Loucy (cell line): Measurements from ENCODE around the gene SUFU.

Experiments
- H2AFZ ChIP-seq: fragments of 200-600 bp; sonication (generic); 2 replicates; pipeline ENCODE4 v1.6.0; 2016; ENCODE audit warnings: antibody characterized with exemption, mild to moderate bottlenecking, low read length, moderate library complexity
- H3F3A ChIP-seq: fragments of 200-600 bp; 2 replicates; pipeline ENCODE4 v1.6.0; 2016; ENCODE audit warnings: antibody characterized with exemption, low read depth, mild to moderate bottlenecking
- H3K27me3 ChIP-seq: fragments of 200-600 bp; sonication (generic); 2 replicates; pipeline ENCODE4 v1.6.1; 2014; ENCODE audit warnings: low read length, mild to moderate bottlenecking; ENCODE audit not compliant: insufficient read depth, poor library complexity, severe bottlenecking
- H3K36me3 ChIP-seq: fragments of 200-600 bp; sonication (generic); 2 replicates; pipeline ENCODE4 v1.6.1; 2016; ENCODE audit warnings: low read length; ENCODE audit not compliant: insufficient read depth
- H3K4me1 ChIP-seq: fragments of 200-600 bp; sonication (generic); 2 replicates; pipeline ENCODE4 v1.5.1; 2014; ENCODE audit warnings: low read length, mild to moderate bottlenecking; ENCODE audit not compliant: insufficient read depth, poor library complexity, severe bottlenecking
- H3K4me2 ChIP-seq: fragments of 200-600 bp; sonication (generic); 2 replicates; pipeline ENCODE4 v1.6.0; 2014; ENCODE audit warnings: antibody characterized with exemption, low read length, low read depth, mild to moderate bottlenecking; ENCODE audit not compliant: poor library complexity, severe bottlenecking
- H3K4me3 ChIP-seq: fragments of 200-600 bp; sonication (generic); 2 replicates; pipeline ENCODE4 v1.5.1; 2014; ENCODE audit warnings: low read length, mild to moderate bottlenecking, mixed read lengths; ENCODE audit not compliant: poor library complexity, severe bottlenecking
- H3K79me2 ChIP-seq: fragments of 200-600 bp; sonication (generic); 2 replicates; pipeline ENCODE4 v1.6.1; 2014; ENCODE audit warnings: low read length; ENCODE audit not compliant: insufficient read depth
- H3K9ac ChIP-seq: fragments of 200-600 bp; sonication (generic); 2 replicates; pipeline ENCODE4 v1.6.0; 2014; ENCODE audit warnings: mild to moderate bottlenecking, low read depth, low read length, moderate library complexity; ENCODE audit not compliant: poor library complexity, severe bottlenecking
- H3K9me2 ChIP-seq: fragments of 200-600 bp; sonication (generic); replicated peaks from 2 replicates; pipeline ENCODE4 v1.6.1; 2016; ENCODE audit warnings: low read depth, low read length, mixed read lengths
- H3K9me3 ChIP-seq: fragments of 200-600 bp; sonication (generic); 2 replicates; pipeline ENCODE4 v1.6.1; 2014; ENCODE audit warnings: mild to moderate bottlenecking, antibody characterized with exemption, low read length, low read depth; ENCODE audit not compliant: insufficient read depth
- H4K20me1 ChIP-seq: fragments of 200-600 bp; sonication (generic); 2 replicates; pipeline ENCODE4 v1.6.0; 2014; ENCODE audit warnings: antibody characterized with exemption, low read length, mild to moderate bottlenecking; ENCODE audit not compliant: insufficient read depth, poor library complexity, severe bottlenecking
- EZH2phosphoT487 ChIP-seq: fragments of 200-600 bp; IDR thresholded peaks from 2 replicates; pipeline ENCODE4 v1.6.1; 2018; ENCODE audit warnings: antibody characterized with exemption, mild to moderate bottlenecking, moderate library complexity, borderline replicate concordance
- TF ChIP-seq, protein P1 (sequence below): fragments of 200-600 bp; sonication (generic); conservative IDR thresholded peaks from 2 replicates; pipeline ENCODE4 v1.5.1; 2014; ENCODE audit warnings: mild to moderate bottlenecking, antibody characterized with exemption, low read length

SUFU gene

DNA sequence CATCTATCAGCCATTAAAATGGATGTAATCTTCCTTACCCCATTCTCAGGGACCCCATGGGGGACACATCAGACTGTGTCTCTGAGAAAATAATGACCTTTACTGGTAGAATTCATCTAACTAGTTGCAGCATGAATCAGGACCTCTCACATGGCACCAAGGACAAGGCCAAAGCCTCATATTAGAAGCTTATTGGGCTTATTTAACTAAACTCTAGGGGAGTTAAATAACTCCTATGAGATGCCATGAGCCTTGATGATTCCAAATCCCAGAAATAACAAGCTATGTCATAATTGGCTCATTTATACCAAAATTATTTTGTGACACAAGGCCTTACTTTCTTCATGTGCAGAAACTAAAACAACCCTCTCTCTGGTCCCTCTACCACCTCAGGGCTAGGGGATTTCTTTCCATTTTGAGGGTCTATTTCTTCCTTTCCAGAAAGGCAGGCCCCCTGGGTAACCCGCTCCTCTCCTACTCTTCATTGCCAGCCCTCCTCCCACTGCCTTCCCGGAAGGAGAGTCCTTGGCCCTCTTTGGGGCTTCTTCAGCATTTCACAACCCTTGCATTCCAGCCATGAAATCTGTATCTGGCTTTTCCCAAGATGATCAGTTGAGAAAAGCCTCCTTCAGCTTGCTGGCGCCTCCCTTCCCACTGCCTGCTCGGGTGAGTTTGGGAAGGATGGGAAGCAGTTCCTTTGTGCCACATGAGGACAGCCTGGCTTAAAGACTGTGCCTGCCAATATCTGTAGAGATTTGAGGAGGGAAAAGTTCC, 98.7 kb downstream of the SUFU start:
- H3K4me2 ChIP-seq: no peak overlapping the region
- peaks cover 50% of the 10 kb centered on the region; the same call in 1 of the 2 replicates for H3K36me3 ChIP-seq
- peaks cover 5% of the 10 kb centered on the region; the same call in 1 of the 2 replicates for H3F3A ChIP-seq
- peaks cover 43% of the 10 kb centered on the region for H3K4me1 ChIP-seq
- no peaks in the 10 kb centered on the region for H3K79me2 ChIP-seq
- H4K20me1 ChIP-seq: no peaks in the 10 kb centered on the region
- no peak overlapping the region for H3K4me3 ChIP-seq
- no peaks in the 10 kb centered on the region for H3K27me3 ChIP-seq
- no peak overlapping the region for H3K9ac ChIP-seq
- H3K9me3 ChIP-seq: no peaks in the 10 kb centered on the region
- no peaks in the 10 kb centered on the region for H3K9me2 ChIP-seq
- TF ChIP-seq, protein P1, sequence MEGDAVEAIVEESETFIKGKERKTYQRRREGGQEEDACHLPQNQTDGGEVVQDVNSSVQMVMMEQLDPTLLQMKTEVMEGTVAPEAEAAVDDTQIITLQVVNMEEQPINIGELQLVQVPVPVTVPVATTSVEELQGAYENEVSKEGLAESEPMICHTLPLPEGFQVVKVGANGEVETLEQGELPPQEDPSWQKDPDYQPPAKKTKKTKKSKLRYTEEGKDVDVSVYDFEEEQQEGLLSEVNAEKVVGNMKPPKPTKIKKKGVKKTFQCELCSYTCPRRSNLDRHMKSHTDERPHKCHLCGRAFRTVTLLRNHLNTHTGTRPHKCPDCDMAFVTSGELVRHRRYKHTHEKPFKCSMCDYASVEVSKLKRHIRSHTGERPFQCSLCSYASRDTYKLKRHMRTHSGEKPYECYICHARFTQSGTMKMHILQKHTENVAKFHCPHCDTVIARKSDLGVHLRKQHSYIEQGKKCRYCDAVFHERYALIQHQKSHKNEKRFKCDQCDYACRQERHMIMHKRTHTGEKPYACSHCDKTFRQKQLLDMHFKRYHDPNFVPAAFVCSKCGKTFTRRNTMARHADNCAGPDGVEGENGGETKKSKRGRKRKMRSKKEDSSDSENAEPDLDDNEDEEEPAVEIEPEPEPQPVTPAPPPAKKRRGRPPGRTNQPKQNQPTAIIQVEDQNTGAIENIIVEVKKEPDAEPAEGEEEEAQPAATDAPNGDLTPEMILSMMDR: no peak
- TF ChIP-seq EZH2phosphoT487: no peak
- H2AFZ ChIP-seq: no peak overlapping the region

DNA sequence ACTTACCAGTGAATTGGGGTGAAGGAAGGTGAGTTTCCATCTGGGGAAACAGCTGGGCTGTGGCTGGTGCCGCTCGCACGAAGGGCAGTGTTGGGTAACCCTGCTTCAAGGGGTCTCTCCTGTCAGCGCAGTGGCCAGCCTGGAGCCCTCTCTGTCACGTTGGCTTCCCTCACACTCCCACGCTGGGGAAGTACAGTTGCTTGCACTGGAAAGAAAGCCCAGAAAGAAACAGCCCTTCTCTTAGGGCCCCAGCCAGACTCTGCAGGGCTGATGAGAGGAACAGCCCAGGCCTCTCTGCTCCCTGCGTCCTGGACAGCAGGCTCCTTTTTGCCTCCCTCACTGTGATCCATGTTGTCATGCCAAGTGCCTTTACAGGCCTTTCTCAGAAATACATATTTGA, 100.2 kb downstream of the SUFU start:
- H3K4me3 ChIP-seq: no peak overlapping the region
- H3K27me3 ChIP-seq: no peaks in the 10 kb centered on the region
- no peaks in the 10 kb centered on the region for H3K9me2 ChIP-seq
- TF ChIP-seq EZH2phosphoT487: no peak
- TF ChIP-seq, protein P1: no peak
- H3K36me3 ChIP-seq: peaks cover 35% of the 10 kb centered on the region; the same call in 1 of the 2 replicates
- H3K9ac ChIP-seq: no peak overlapping the region
- no peak overlapping the region for H3K4me2 ChIP-seq
- H3F3A ChIP-seq: peaks cover 1% of the 10 kb centered on the region; the same call in 1 of the 2 replicates
- no peaks in the 10 kb centered on the region for H3K79me2 ChIP-seq
- no peak overlapping the region for H2AFZ ChIP-seq
- H3K9me3 ChIP-seq: no peaks in the 10 kb centered on the region
- peaks cover 29% of the 10 kb centered on the region for H3K4me1 ChIP-seq
- H4K20me1 ChIP-seq: no peaks in the 10 kb centered on the region

DNA sequence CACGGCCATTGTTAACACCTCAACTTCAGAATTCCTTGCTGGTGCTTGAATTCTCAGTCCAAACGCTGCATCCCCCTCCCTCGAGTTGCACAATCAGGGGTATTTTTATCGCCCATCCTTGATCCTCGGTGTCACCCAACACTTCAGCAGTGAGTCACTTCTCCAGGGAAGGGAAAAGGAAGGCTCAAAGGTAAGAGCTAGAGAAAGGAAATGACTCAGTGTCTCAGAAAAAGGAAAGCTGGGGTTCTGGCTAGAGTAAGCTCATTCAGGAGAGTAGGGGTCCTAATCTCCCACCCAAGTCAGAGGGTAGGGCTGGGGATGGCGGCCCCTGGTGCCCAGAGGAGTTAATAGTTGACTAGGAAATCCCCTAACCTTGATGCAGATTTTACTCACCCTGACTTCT, 100.7 kb downstream of the SUFU start:
- peaks cover 24% of the 10 kb centered on the region for H3K4me1 ChIP-seq
- H3F3A ChIP-seq: no peaks in the 10 kb centered on the region; the same call in 1 of the 2 replicates
- no peaks in the 10 kb centered on the region for H4K20me1 ChIP-seq
- no peaks in the 10 kb centered on the region for H3K27me3 ChIP-seq
- peaks cover 30% of the 10 kb centered on the region; the same call in 1 of the 2 replicates for H3K36me3 ChIP-seq
- no peaks in the 10 kb centered on the region for H3K79me2 ChIP-seq
- H3K4me2 ChIP-seq: no peak overlapping the region
- H3K9me3 ChIP-seq: no peaks in the 10 kb centered on the region
- TF ChIP-seq, protein P1: no peak
- TF ChIP-seq EZH2phosphoT487: no peak
- H3K4me3 ChIP-seq: no peak overlapping the region
- H3K9ac ChIP-seq: no peak overlapping the region
- H3K9me2 ChIP-seq: no peaks in the 10 kb centered on the region
- H2AFZ ChIP-seq: no peak overlapping the region
